HG02798 (cell line): ENCODE results near the gene TCF7.

Experiments
- ATAC-seq: cut with Tn5 transposase; IDR thresholded peaks from one replicate; pipeline ENCODE4 v1.9.1; 2021; ENCODE audit warnings: mild to moderate bottlenecking; ENCODE audit not compliant: unreplicated experiment, poor library complexity

TCF7 gene

GRCh38 chr5:134113902-134114875, at the start of gene TCF7:
Gene TCF7, plus strand, starts transcription at chr5:134114681. Its CDS starts 226 bp downstream, at chr5:134114907.
- peak; percentile 84 for ATAC-seq

- ATAC-seq: no peak
Measured at GRCh38 chr5:134069553-134069952, 44.9 kb upstream of the TCF7 start.

- peak; percentile 52 for ATAC-seq
Measured at GRCh38 chr5:134070725-134071613, 43.5 kb upstream of the TCF7 start.

GRCh38 chr5:134071614-134072207, 42.8 kb upstream of the TCF7 start:
- ATAC-seq: no peak

- no peak for ATAC-seq
Measured at GRCh38 chr5:134072471-134073210, 41.8 kb upstream of the TCF7 start.

DNA sequence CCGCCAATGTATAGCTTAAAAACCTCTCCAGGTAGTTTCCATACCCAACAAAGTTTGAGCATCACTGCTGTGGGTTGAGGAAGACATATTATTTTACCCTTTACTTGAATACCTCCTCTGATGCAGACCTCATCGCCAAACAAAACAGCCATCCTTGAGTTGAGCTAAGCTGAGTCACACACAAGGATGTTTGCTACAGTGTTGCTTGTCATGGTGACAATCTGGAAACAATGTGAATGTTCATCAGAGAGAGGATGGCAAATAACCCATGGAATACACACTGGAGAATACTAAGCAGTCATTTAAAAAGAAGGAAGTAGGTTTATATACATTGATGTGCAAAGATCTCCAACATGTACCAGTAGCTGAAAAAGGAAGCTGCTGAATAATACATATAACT, 41.1 kb upstream of the TCF7 start:
- ATAC-seq: no peak

- no peak for ATAC-seq
Measured at GRCh38 chr5:134075102-134075501, 39.4 kb upstream of the TCF7 start.

GRCh38 chr5:134077926-134078580, 36.4 kb upstream of the TCF7 start:
- no peak for ATAC-seq

GRCh38 chr5:134079748-134080581, 34.5 kb upstream of the TCF7 start:
- ATAC-seq: no peak

- ATAC-seq: no peak
Measured at GRCh38 chr5:134082264-134082992, 32.1 kb upstream of the TCF7 start.

- ATAC-seq: no peak
Measured at GRCh38 chr5:134083517-134083916, 31.0 kb upstream of the TCF7 start.

DNA sequence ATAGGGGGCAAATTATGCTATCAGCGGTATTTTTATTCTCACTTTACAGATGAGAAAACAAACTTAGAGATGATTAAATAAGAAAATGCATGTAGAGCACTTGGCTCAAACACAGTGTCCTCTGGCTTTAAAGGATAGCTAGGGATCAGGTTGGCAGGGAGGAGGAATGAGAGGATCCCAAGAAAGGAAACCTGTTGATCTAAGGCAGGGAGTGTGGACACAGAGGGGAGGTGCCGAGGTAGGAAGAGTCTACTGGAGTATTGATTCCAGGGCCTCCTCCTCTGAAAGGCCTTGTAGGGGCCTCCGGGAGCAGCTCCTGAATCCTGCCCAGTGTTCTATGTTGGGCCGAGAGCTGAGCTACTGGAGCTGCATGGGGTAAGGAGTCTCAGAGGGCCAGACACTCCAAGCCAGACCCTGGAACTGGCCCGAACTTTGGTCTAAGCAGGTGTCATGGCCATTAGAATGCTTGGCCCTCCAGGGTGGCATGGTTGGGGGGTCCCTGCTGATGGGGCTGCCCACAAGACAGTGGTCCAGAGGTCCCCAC, 30.4 kb upstream of the TCF7 start:
- ATAC-seq: no peak

DNA sequence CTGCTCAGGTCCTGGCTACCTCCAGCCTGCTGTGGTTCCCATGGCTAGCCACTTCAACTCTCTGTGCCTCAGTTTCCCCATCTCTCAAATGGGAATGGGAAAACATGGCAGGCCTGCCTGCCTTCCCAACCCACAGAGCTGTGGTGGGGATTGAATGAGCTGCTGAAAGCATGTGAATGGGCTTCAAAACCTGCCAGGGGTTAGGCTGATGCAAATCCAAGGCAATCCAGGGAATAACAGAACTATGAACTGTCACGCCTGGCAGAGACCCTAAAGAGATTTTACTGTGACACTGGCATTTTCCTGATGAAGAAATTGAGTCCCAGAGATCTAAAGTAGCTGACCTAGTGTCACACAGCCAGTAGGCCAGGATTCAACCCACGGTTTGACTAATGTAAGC, 29.9 kb upstream of the TCF7 start:
- no peak for ATAC-seq

DNA sequence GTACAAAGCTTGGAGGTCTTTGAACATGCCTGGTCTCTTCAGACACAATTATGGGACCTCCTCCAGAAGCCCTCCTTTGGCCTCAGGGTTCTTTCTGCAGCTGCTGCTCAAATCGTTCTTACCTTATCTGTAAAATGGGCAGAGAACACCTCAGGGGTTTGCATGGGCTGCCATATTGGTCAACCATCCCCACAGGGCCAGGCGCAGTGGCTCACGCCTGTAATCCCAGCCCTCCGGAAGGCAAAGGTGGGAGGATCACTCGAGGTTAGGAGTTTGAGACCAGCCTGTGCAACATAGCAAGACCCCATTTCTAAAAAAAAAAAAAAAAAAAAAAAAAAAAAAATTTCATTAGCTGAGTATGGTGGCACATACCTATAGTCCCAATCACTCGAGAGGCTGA, 29.1 kb upstream of the TCF7 start:
- no peak for ATAC-seq

DNA sequence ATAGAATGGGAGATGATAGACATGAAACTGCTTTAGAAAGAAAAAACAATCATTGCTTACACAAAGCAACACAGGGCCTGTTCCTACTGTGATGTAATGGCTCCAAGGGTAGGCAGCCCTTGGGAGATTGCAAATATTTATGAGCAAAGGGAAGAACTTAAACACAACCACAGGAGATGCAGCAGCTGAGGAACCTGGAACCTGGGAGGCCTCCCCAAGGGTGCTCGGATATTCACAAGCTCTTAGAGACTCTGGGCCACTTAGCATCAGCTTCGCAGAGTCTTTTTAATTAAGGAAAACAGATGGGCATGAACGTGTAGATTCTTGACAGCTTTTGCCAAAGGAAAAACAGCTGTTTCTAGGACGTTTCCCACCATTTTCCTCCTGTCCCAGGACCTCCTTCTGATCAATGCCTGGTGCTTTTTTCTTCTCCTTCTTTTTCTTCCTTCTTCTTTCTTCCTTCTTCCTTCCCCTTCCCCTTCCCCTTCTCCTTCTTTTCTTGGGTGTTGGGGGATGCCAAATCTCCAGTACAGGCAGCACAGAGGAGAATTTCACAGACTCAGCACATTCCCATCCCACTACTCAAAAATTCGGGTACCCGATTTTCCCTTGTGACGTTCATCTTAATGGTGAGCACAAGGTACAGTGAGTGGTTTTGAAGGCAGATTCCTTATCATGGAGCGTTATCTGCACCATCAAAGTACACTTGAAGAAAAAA, 28.1 kb upstream of the TCF7 start:
- ATAC-seq: no peak

GRCh38 chr5:134086943-134087305, 27.6 kb upstream of the TCF7 start:
- no peak for ATAC-seq

DNA sequence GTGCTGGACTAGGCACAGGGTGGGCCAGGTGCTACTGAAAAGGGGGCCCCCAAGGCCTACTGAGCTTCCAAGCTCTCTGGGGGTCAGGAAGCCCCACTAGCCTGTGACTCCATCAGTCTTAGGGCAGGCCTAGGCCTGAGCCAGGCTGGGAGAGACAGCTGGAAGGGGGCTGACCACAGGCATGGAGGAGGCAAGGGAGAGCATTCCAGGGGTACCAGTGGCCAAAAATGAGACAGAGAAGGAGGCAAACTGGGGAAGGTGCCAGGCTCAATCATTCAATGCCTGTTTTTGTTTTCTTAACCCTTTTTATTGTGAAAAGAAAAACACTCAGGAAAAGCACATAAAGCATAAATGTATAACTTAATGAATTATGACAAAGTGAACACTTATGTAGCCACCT, 26.2 kb upstream of the TCF7 start:
- no peak for ATAC-seq
